ENCODE results near the gene PDZRN4. TPM values are rescaled to one million over a fixed set of nuclear protein-coding genes. Genes with fewer than 3 reads are reported as not detected.

Gene PDZRN4
- polyA plus RNA-seq (2013): 7.1 TPM

GRCh38 chr12:41188058-41188840 is at the start of gene PDZRN4:
TSS of gene PDZRN4 (plus strand) at chr12:41188320.
- H3K36me3 ChIP-seq (ENCODE audit: control insufficient read depth in 4 of 4, insufficient read depth in 4 of 4, low read length in 3 of 4): no peaks in the 10 kb centered on the region
- H3K27me3 ChIP-seq (replicated peaks in 2 of 5; ENCODE audit: control insufficient read depth in 4 of 5, insufficient read depth in 5 of 5, low read length in 4 of 5): peaks cover 2 to 35% (median 29%) of the 10 kb centered on the region in 5 experiments
- CTCF ChIA-PET: no interaction called here
- peaks cover 0 to 2% (median 0%) of the 10 kb centered on the region in 5 experiments for H3K9me3 ChIP-seq (ENCODE audit: control extremely low read depth in 1 of 5, control insufficient read depth in 4 of 5, insufficient read depth in 2 of 5, low read depth in 1 of 5, low read length in 4 of 5)
- 5% methylated on average over 43 of the region's 67 CpGs for WGBS (ENCODE audit: insufficient coverage)
- no peak within 1 kb of the TSS for H3K27ac ChIP-seq (ENCODE audit: insufficient read depth in 1 of 2, low read depth in 1 of 2, low read length in 2 of 2, poor library complexity in 1 of 2, severe bottlenecking in 2 of 2)
- H3K4me3 ChIP-seq (ENCODE audit: control insufficient read depth in 1 of 7, extremely low read depth in 1 of 7, insufficient read depth in 4 of 7, low read depth in 2 of 7, low read length in 6 of 7): peak within 1 kb of the TSS; percentile 36 to 67 (median 59)
- POLR2A ChIA-PET: no interaction called here
- peaks cover 2 to 25% (median 19%) of the 10 kb centered on the region in 4 experiments for H3K4me1 ChIP-seq (ENCODE audit: control extremely low read depth in 1 of 4, control insufficient read depth in 4 of 4, insufficient read depth in 4 of 4, low read length in 3 of 4)
- peak; percentile 31 to 84 (median 62) for DNase-seq

GRCh38 chr12:41140117-41140516 is 48.0 kb upstream of the PDZRN4 start:
- CTCF ChIA-PET: no interaction called here
- DNase-seq: no peak

GRCh38 chr12:41141104-41141503 is 47.0 kb upstream of the PDZRN4 start:
- 76% methylated on average over 2 of the region's 2 CpGs for WGBS (ENCODE audit: insufficient coverage)

More at GRCh38 chr12:41140117-41140516, 48.0 kb upstream of the PDZRN4 start:
- H3K4me3 ChIP-seq (ENCODE audit: control insufficient read depth in 1 of 7, extremely low read depth in 1 of 7, insufficient read depth in 4 of 7, low read depth in 2 of 7, low read length in 6 of 7): no peak overlapping the region
- POLR2A ChIA-PET: no interaction called here
- no peaks in the 10 kb centered on the region for H3K4me1 ChIP-seq (ENCODE audit: control extremely low read depth in 1 of 4, control insufficient read depth in 4 of 4, insufficient read depth in 4 of 4, low read length in 3 of 4)
- no peaks in the 10 kb centered on the region for H3K9me3 ChIP-seq (ENCODE audit: control extremely low read depth in 1 of 5, control insufficient read depth in 4 of 5, insufficient read depth in 2 of 5, low read depth in 1 of 5, low read length in 4 of 5)
- H3K27me3 ChIP-seq (replicated peaks in 2 of 5; ENCODE audit: control insufficient read depth in 4 of 5, insufficient read depth in 5 of 5, low read length in 4 of 5): no peaks in the 10 kb centered on the region
- no peaks in the 10 kb centered on the region for H3K36me3 ChIP-seq (ENCODE audit: control insufficient read depth in 4 of 4, insufficient read depth in 4 of 4, low read length in 3 of 4)
- no peak overlapping the region for H3K27ac ChIP-seq (ENCODE audit: insufficient read depth in 1 of 2, low read depth in 1 of 2, low read length in 2 of 2, poor library complexity in 1 of 2, severe bottlenecking in 2 of 2)

DNA sequence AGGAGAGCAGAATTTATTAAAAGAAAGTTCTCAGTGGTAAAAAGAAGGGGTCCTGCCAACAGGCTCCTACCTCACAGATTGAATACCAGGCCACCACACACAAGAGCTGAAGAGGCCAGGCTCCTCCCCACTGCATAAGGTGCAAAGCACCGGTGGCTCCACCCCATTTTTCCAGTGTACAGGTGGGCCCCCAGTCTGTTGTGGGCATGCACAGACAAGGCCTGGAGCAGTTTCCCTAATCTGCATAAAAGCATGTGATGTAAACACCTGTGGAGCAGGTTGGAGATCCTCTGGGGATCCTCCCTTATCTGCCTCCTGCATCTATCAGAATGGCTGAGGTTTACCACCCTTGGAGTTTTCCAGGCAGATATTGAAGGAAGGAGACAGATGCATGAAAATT is 45.7 kb upstream of the PDZRN4 start:
- no peak for DNase-seq
- ChIA-PET CTCF (no interaction called here), POLR2A (no interaction called here)
- Histone ChIP-seq H3K4me1 (ENCODE audit: control extremely low read depth in 1 of 4, control insufficient read depth in 4 of 4, insufficient read depth in 4 of 4, low read length in 3 of 4) (no peaks in the 10 kb centered on the region), H3K27me3 (replicated peaks in 2 of 5; ENCODE audit: control insufficient read depth in 4 of 5, insufficient read depth in 5 of 5, low read length in 4 of 5) (no peaks in the 10 kb centered on the region), H3K9me3 (ENCODE audit: control extremely low read depth in 1 of 5, control insufficient read depth in 4 of 5, insufficient read depth in 2 of 5, low read depth in 1 of 5, low read length in 4 of 5) (no peaks in the 10 kb centered on the region), H3K4me3 (ENCODE audit: control insufficient read depth in 1 of 7, extremely low read depth in 1 of 7, insufficient read depth in 4 of 7, low read depth in 2 of 7, low read length in 6 of 7) (no peak overlapping the region), H3K27ac (ENCODE audit: insufficient read depth in 1 of 2, low read depth in 1 of 2, low read length in 2 of 2, poor library complexity in 1 of 2, severe bottlenecking in 2 of 2) (no peak overlapping the region), H3K36me3 (ENCODE audit: control insufficient read depth in 4 of 4, insufficient read depth in 4 of 4, low read length in 3 of 4) (no peaks in the 10 kb centered on the region)
- 83% methylated on average over 1 of the region's 1 CpG for WGBS (ENCODE audit: insufficient coverage)

More at GRCh38 chr12:41141104-41141503, 47.0 kb upstream of the PDZRN4 start:
- POLR2A ChIA-PET: no interaction called here
- no peaks in the 10 kb centered on the region for H3K9me3 ChIP-seq (ENCODE audit: control extremely low read depth in 1 of 5, control insufficient read depth in 4 of 5, insufficient read depth in 2 of 5, low read depth in 1 of 5, low read length in 4 of 5)
- CTCF ChIA-PET: no interaction called here
- no peaks in the 10 kb centered on the region for H3K4me1 ChIP-seq (ENCODE audit: control extremely low read depth in 1 of 4, control insufficient read depth in 4 of 4, insufficient read depth in 4 of 4, low read length in 3 of 4)
- no peaks in the 10 kb centered on the region for H3K27me3 ChIP-seq (replicated peaks in 2 of 5; ENCODE audit: control insufficient read depth in 4 of 5, insufficient read depth in 5 of 5, low read length in 4 of 5)
- H3K36me3 ChIP-seq (ENCODE audit: control insufficient read depth in 4 of 4, insufficient read depth in 4 of 4, low read length in 3 of 4): no peaks in the 10 kb centered on the region
- no peak overlapping the region for H3K27ac ChIP-seq (ENCODE audit: insufficient read depth in 1 of 2, low read depth in 1 of 2, low read length in 2 of 2, poor library complexity in 1 of 2, severe bottlenecking in 2 of 2)
- no peak for DNase-seq
- H3K4me3 ChIP-seq (ENCODE audit: control insufficient read depth in 1 of 7, extremely low read depth in 1 of 7, insufficient read depth in 4 of 7, low read depth in 2 of 7, low read length in 6 of 7): no peak overlapping the region

DNA sequence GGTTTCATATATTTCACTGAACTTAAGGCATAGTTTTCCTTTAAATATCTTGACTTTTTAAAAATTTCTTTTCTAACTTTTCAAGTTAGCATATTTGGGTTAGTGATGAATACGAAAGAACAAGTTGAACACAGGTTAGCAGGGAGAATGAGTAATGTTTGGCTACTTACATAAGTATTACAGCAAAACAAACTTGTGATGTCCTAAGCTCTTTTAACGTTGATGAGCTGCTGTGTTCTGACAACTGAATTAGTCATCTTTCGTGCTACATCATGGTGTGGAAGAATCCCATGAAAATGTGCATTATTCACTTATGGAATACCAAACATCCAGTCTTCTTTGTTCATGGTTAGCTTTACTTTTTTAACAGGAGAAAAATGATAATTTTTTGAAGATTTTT is 36.3 kb upstream of the PDZRN4 start:
- ChIA-PET POLR2A (no interaction called here), CTCF (no interaction called here)
- DNase-seq: no peak
- 100% methylated on average over 1 of the region's 3 CpGs for WGBS (ENCODE audit: insufficient coverage)
- Histone ChIP-seq H3K4me1 (ENCODE audit: control extremely low read depth in 1 of 4, control insufficient read depth in 4 of 4, insufficient read depth in 4 of 4, low read length in 3 of 4) (no peaks in the 10 kb centered on the region), H3K27me3 (replicated peaks in 2 of 5; ENCODE audit: control insufficient read depth in 4 of 5, insufficient read depth in 5 of 5, low read length in 4 of 5) (no peaks in the 10 kb centered on the region), H3K9me3 (ENCODE audit: control extremely low read depth in 1 of 5, control insufficient read depth in 4 of 5, insufficient read depth in 2 of 5, low read depth in 1 of 5, low read length in 4 of 5) (peaks cover 0 to 4% (median 0%) of the 10 kb centered on the region in 5 experiments), H3K27ac (ENCODE audit: insufficient read depth in 1 of 2, low read depth in 1 of 2, low read length in 2 of 2, poor library complexity in 1 of 2, severe bottlenecking in 2 of 2) (no peak overlapping the region), H3K4me3 (ENCODE audit: control insufficient read depth in 1 of 7, extremely low read depth in 1 of 7, insufficient read depth in 4 of 7, low read depth in 2 of 7, low read length in 6 of 7) (no peak overlapping the region), H3K36me3 (ENCODE audit: control insufficient read depth in 4 of 4, insufficient read depth in 4 of 4, low read length in 3 of 4) (no peaks in the 10 kb centered on the region)

- Histone ChIP-seq H3K4me3 (ENCODE audit: control insufficient read depth in 1 of 7, extremely low read depth in 1 of 7, insufficient read depth in 4 of 7, low read depth in 2 of 7, low read length in 6 of 7) (no peak overlapping the region), H3K27ac (ENCODE audit: insufficient read depth in 1 of 2, low read depth in 1 of 2, low read length in 2 of 2, poor library complexity in 1 of 2, severe bottlenecking in 2 of 2) (no peak overlapping the region), H3K36me3 (ENCODE audit: control insufficient read depth in 4 of 4, insufficient read depth in 4 of 4, low read length in 3 of 4) (no peaks in the 10 kb centered on the region), H3K27me3 (replicated peaks in 2 of 5; ENCODE audit: control insufficient read depth in 4 of 5, insufficient read depth in 5 of 5, low read length in 4 of 5) (no peaks in the 10 kb centered on the region), H3K9me3 (ENCODE audit: control extremely low read depth in 1 of 5, control insufficient read depth in 4 of 5, insufficient read depth in 2 of 5, low read depth in 1 of 5, low read length in 4 of 5) (no peaks in the 10 kb centered on the region), H3K4me1 (ENCODE audit: control extremely low read depth in 1 of 4, control insufficient read depth in 4 of 4, insufficient read depth in 4 of 4, low read length in 3 of 4) (no peaks in the 10 kb centered on the region)
- DNase-seq: no peak
- ChIA-PET POLR2A (no interaction called here), CTCF (no interaction called here)
- 96% methylated on average over 5 of the region's 5 CpGs for WGBS (ENCODE audit: insufficient coverage)
Measured at GRCh38 chr12:41162461-41162860, 25.7 kb upstream of the PDZRN4 start.

- ChIA-PET POLR2A (no interaction called here), CTCF (no interaction called here)
- H3K9me3 ChIP-seq (ENCODE audit: control extremely low read depth in 1 of 5, control insufficient read depth in 4 of 5, insufficient read depth in 2 of 5, low read depth in 1 of 5, low read length in 4 of 5): no peaks in the 10 kb centered on the region
- no peak overlapping the region for H3K27ac ChIP-seq (ENCODE audit: insufficient read depth in 1 of 2, low read depth in 1 of 2, low read length in 2 of 2, poor library complexity in 1 of 2, severe bottlenecking in 2 of 2)
- H3K27me3 ChIP-seq (replicated peaks in 2 of 5; ENCODE audit: control insufficient read depth in 4 of 5, insufficient read depth in 5 of 5, low read length in 4 of 5): no peaks in the 10 kb centered on the region
- no peaks in the 10 kb centered on the region for H3K4me1 ChIP-seq (ENCODE audit: control extremely low read depth in 1 of 4, control insufficient read depth in 4 of 4, insufficient read depth in 4 of 4, low read length in 3 of 4)
- 100% methylated on average over 1 of the region's 1 CpG for WGBS (ENCODE audit: insufficient coverage)
- no peak for DNase-seq
- no peak overlapping the region for H3K4me3 ChIP-seq (ENCODE audit: control insufficient read depth in 1 of 7, extremely low read depth in 1 of 7, insufficient read depth in 4 of 7, low read depth in 2 of 7, low read length in 6 of 7)
- H3K36me3 ChIP-seq (ENCODE audit: control insufficient read depth in 4 of 4, insufficient read depth in 4 of 4, low read length in 3 of 4): no peaks in the 10 kb centered on the region
Measured at GRCh38 chr12:41167701-41168100, 20.4 kb upstream of the PDZRN4 start.
